ENCODE results near the gene HIVEP3. TPM values are rescaled to one million over a fixed set of nuclear protein-coding genes. Genes with fewer than 3 reads are reported as not detected.

The HIVEP3 gene
- total RNA-seq, 2 experiments from 2014 or later: 15.1 to 18.1 TPM

- DNase-seq: no peak
- no peaks in the 10 kb centered on the region for H3K9me3 Mint-ChIP-seq (ENCODE audit: low read depth)
- CTCF ChIA-PET: no interaction called here
- H3K27ac Mint-ChIP-seq: no peak overlapping the region
- peaks cover 1% of the 10 kb centered on the region for H3K36me3 Mint-ChIP-seq
- no peaks in the 10 kb centered on the region for H3K27me3 Mint-ChIP-seq
- ATAC-seq: no peak
- H3K4me3 Mint-ChIP-seq: no peak overlapping the region
- H3K4me1 Mint-ChIP-seq: peaks cover 30% of the 10 kb centered on the region
These were observed 34.2 kb downstream of the HIVEP3 start for GRCh38 chr1:41884256-41885230.

- Mint-ChIP-seq H3K4me3 (no peak overlapping the region), H3K9me3 (ENCODE audit: low read depth) (no peaks in the 10 kb centered on the region), H3K27ac (no peak overlapping the region), H3K27me3 (no peaks in the 10 kb centered on the region), H3K4me1 (peaks cover 20% of the 10 kb centered on the region), H3K36me3 (no peaks in the 10 kb centered on the region)
- no peak for ATAC-seq
- no peak for DNase-seq
- CTCF ChIA-PET: interaction anchor here (1.6 kb wide), 1 partner anchor 9 kb away, joined by 5 read pairs; no protein-coding TSS in a partner anchor
These were observed 35.2 kb downstream of the HIVEP3 start for GRCh38 chr1:41883507-41883906.

GRCh38 chr1:41882486-41882885, 36.2 kb downstream of the HIVEP3 start:
- peaks cover 15% of the 10 kb centered on the region for H3K4me1 Mint-ChIP-seq
- no peaks in the 10 kb centered on the region for H3K36me3 Mint-ChIP-seq
- no peaks in the 10 kb centered on the region for H3K9me3 Mint-ChIP-seq (ENCODE audit: low read depth)
- H3K27ac Mint-ChIP-seq: no peak overlapping the region
- CTCF ChIA-PET: interaction anchor here (0.9 to 1.6 kb wide), 2 partner anchors 8 to 10 kb away, joined by 3 to 5 read pairs; no protein-coding TSS in a partner anchor
- ATAC-seq (no peak), DNase-seq (no peak)
- no peak overlapping the region for H3K4me3 Mint-ChIP-seq
- no peaks in the 10 kb centered on the region for H3K27me3 Mint-ChIP-seq

- Mint-ChIP-seq H3K4me1 (peaks cover 18% of the 10 kb centered on the region), H3K36me3 (no peaks in the 10 kb centered on the region), H3K9me3 (ENCODE audit: low read depth) (no peaks in the 10 kb centered on the region), H3K27me3 (no peaks in the 10 kb centered on the region), H3K27ac (no peak overlapping the region), H3K4me3 (no peak overlapping the region)
- DNase-seq (no peak), ATAC-seq (no peak)
- CTCF ChIA-PET: interaction anchor here (0.9 to 1.6 kb wide), 2 partner anchors 8 to 10 kb away, joined by 3 to 5 read pairs; no protein-coding TSS in a partner anchor
These were observed 36.6 kb downstream of the HIVEP3 start for GRCh38 chr1:41882068-41882477.

GRCh38 chr1:41880950-41881885, 37.5 kb downstream of the HIVEP3 start:
- no peaks in the 10 kb centered on the region for H3K9me3 Mint-ChIP-seq (ENCODE audit: low read depth)
- H3K4me3 Mint-ChIP-seq: no peak overlapping the region
- CTCF ChIA-PET: interaction anchor here (0.6 kb wide), 1 partner anchor 1134 kb away, joined by 3 read pairs; no protein-coding TSS in a partner anchor
- H3K27ac Mint-ChIP-seq: no peak overlapping the region
- peaks cover 24% of the 10 kb centered on the region for H3K4me1 Mint-ChIP-seq
- ATAC-seq: no peak
- no peaks in the 10 kb centered on the region for H3K27me3 Mint-ChIP-seq
- no peaks in the 10 kb centered on the region for H3K36me3 Mint-ChIP-seq
- no peak for DNase-seq

GRCh38 chr1:41880261-41880660, 38.5 kb downstream of the HIVEP3 start:
- H3K36me3 Mint-ChIP-seq: no peaks in the 10 kb centered on the region
- ATAC-seq (no peak), DNase-seq (no peak)
- CTCF ChIA-PET: no interaction called here
- no peak overlapping the region for H3K4me3 Mint-ChIP-seq
- no peak overlapping the region for H3K27ac Mint-ChIP-seq
- H3K9me3 Mint-ChIP-seq (ENCODE audit: low read depth): no peaks in the 10 kb centered on the region
- H3K4me1 Mint-ChIP-seq: peaks cover 24% of the 10 kb centered on the region
- H3K27me3 Mint-ChIP-seq: no peaks in the 10 kb centered on the region

- Mint-ChIP-seq H3K27me3 (no peaks in the 10 kb centered on the region), H3K4me1 (peaks cover 27% of the 10 kb centered on the region), H3K9me3 (ENCODE audit: low read depth) (no peaks in the 10 kb centered on the region), H3K4me3 (no peak overlapping the region), H3K27ac (no peak overlapping the region), H3K36me3 (no peaks in the 10 kb centered on the region)
- ATAC-seq (no peak), DNase-seq (no peak)
- CTCF ChIA-PET: no interaction called here
These were observed 39.1 kb downstream of the HIVEP3 start for GRCh38 chr1:41879617-41880016.

- DNase-seq (no peak), ATAC-seq (no peak)
- CTCF ChIA-PET: no interaction called here
- H3K36me3 Mint-ChIP-seq: no peaks in the 10 kb centered on the region
- peaks cover 32% of the 10 kb centered on the region for H3K4me1 Mint-ChIP-seq
- H3K9me3 Mint-ChIP-seq (ENCODE audit: low read depth): no peaks in the 10 kb centered on the region
- H3K27ac Mint-ChIP-seq: no peak overlapping the region
- H3K4me3 Mint-ChIP-seq: no peak overlapping the region
- H3K27me3 Mint-ChIP-seq: no peaks in the 10 kb centered on the region
These were observed 39.8 kb downstream of the HIVEP3 start for GRCh38 chr1:41878911-41879310.

GRCh38 chr1:41878495-41878894, 40.2 kb downstream of the HIVEP3 start:
- DNase-seq: no peak
- H3K36me3 Mint-ChIP-seq: no peaks in the 10 kb centered on the region
- CTCF ChIA-PET: no interaction called here
- no peaks in the 10 kb centered on the region for H3K9me3 Mint-ChIP-seq (ENCODE audit: low read depth)
- H3K27ac Mint-ChIP-seq: no peak overlapping the region
- H3K4me3 Mint-ChIP-seq: no peak overlapping the region
- peaks cover 32% of the 10 kb centered on the region for H3K4me1 Mint-ChIP-seq
- H3K27me3 Mint-ChIP-seq: no peaks in the 10 kb centered on the region
- no peak for ATAC-seq

GRCh38 chr1:41876576-41877445, 41.9 kb downstream of the HIVEP3 start:
- no peak for ATAC-seq
- Mint-ChIP-seq H3K4me1 (peaks cover 23% of the 10 kb centered on the region), H3K9me3 (ENCODE audit: low read depth) (no peaks in the 10 kb centered on the region)

GRCh38 chr1:41875487-41875886, 43.2 kb downstream of the HIVEP3 start:
- DNase-seq (no peak), ATAC-seq (no peak)
- Mint-ChIP-seq H3K4me3 (no peak overlapping the region), H3K27me3 (no peaks in the 10 kb centered on the region), H3K27ac (no peak overlapping the region), H3K36me3 (no peaks in the 10 kb centered on the region), H3K9me3 (ENCODE audit: low read depth) (no peaks in the 10 kb centered on the region), H3K4me1 (peaks cover 20% of the 10 kb centered on the region)
- CTCF ChIA-PET: no interaction called here

More at GRCh38 chr1:41876576-41877445, 41.9 kb downstream of the HIVEP3 start:
- CTCF ChIA-PET: no interaction called here
- no peak overlapping the region for H3K4me3 Mint-ChIP-seq
- no peaks in the 10 kb centered on the region for H3K36me3 Mint-ChIP-seq
- no peaks in the 10 kb centered on the region for H3K27me3 Mint-ChIP-seq
- DNase-seq: no peak
- H3K27ac Mint-ChIP-seq: no peak overlapping the region

GRCh38 chr1:41874903-41875411, 43.8 kb downstream of the HIVEP3 start:
- DNase-seq: no peak
- H3K4me3 Mint-ChIP-seq: no peak overlapping the region
- no peak for ATAC-seq
- no peak overlapping the region for H3K27ac Mint-ChIP-seq
- H3K9me3 Mint-ChIP-seq (ENCODE audit: low read depth): no peaks in the 10 kb centered on the region
- no peaks in the 10 kb centered on the region for H3K27me3 Mint-ChIP-seq
- H3K36me3 Mint-ChIP-seq: no peaks in the 10 kb centered on the region
- CTCF ChIA-PET: interaction anchor here (0.7 to 1.4 kb wide), 3 partner anchors 8 to 63 kb away, joined by 3 to 4 read pairs (median 3); no protein-coding TSS in a partner anchor
- H3K4me1 Mint-ChIP-seq: peaks cover 22% of the 10 kb centered on the region

Measured in activated CD8-positive, alpha-beta memory T cell treated with anti-CD3 and anti-CD28 coated beads, Interleukin-2, amount 10 ng/mL, durations not matched to agents 7 days and 5 days (primary cell).